Hematopoietic multipotent progenitor cell treated with erythropoietin and hydrocortisone succinate and interleukin-3 and kit ligand, for 4 days (in vitro differentiated cells): ENCODE results near the gene PFKFB2.
A peak's percentile ranks its signal among the peaks of the same experiment; 100 is the strongest.

Source experiments
- DNase-seq: peaks from one replicate; pipeline ENCODE4 v3.0.0-alpha.2; 2015

The PFKFB2 gene

DNA sequence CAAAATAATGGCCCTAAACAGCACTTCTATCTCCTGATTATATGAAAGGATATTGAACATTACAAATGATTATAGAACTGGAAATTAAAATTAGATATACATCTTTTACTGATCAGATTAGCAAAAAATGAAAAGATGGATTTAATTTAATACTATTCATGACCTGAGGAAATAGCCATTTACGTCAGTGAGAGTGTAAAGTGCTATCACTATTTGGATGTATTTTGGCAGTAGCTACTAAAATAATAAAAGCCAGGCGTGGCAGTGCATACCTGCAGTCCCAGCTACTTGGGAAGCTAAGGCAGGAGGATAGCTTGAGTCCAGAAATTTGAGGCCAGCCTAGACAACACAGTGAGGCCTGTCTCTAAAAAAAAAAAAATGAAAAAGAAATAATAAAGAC, 40.9 kb downstream of the PFKFB2 start:
- no peak for DNase-seq

DNA sequence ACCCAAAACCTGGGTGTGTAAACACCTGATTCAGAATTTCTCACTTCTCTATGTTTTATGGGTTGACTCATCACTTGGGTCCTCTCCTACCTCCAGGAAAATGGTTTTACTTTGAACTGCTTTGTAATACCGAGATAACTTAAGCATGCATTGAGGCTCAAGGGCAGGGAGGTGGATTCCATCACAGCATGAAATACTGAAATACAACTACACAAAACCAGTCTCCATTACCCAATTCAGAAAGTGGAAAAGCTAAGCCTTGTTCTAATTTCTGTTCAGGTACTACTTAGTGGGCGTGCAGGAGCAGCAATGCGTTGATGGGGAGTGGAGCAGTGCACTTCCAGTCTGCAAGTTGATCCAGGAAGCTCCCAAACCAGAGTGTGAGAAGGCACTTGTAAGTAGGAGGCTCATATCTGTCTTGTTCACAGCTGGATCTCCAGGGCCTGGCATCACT, 44.8 kb downstream of the PFKFB2 start:
- DNase-seq, result no peak

DNA sequence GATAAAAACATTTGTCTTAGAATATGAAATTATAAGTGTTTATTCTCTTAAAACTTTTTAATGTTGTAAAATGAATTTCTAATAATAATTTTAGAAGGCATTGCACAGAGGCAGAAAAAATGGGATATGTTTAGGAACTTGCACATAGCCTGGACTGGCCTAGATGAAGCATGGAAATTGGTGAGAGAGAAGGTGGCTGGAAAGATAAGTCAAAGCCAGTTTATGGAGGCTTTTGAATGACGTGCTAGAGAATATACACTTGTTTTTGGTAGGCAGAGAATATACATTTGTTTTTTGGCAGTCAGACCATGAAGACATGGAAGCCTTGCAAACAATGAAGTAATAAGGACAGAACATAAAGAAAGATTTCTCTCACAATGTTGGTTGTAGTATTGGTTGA, 48.6 kb downstream of the PFKFB2 start:
- DNase-seq, result no peak

- DNase-seq, result no peak
Observed at GRCh38 chr1:207102146-207102545, 49.1 kb downstream of the PFKFB2 start.

- DNase-seq, result no peak
Observed at GRCh38 chr1:207102659-207103058, 49.6 kb downstream of the PFKFB2 start.

DNA sequence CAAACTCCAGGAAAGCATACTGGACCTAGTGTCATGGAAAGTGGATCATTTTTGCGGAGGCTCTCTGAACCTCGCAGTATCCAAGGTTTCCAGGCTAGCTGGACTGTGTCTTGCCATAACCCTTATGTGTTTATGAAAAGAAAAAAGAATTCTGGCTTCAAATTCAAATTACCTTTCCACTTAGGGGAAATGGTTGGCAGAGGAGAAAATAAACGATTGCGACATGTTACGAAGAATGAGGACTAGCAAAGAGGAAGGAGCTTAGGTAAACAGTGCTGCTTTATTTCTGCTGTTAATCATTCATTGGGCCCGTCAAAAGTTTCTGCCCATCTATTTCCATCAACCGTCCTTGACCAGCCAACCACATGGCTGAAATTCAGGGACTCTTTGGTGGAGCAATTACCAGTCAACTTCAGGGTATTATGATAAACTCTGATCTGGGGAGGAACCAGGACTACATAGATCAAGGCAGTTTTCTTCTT, 50.9 kb downstream of the PFKFB2 start, which contains the start of gene C4BPA:
Gene C4BPA (plus strand): TSS at position 342 of the 482 bp plus-strand sequence. CDS start 8,793 bp downstream, outside the sequence.
- peak; percentile 27 for DNase-seq

- DNase-seq, result no peak
Observed at GRCh38 chr1:207109004-207109403, 55.9 kb downstream of the PFKFB2 start.

- no peak for DNase-seq
Observed at GRCh38 chr1:207112616-207113296, 59.7 kb downstream of the PFKFB2 start.

GRCh38 chr1:207115269-207115668, 62.2 kb downstream of the PFKFB2 start:
- peak; percentile 12 for DNase-seq

- DNase-seq, result no peak
Observed at GRCh38 chr1:207124389-207124788, 71.3 kb downstream of the PFKFB2 start.

GRCh38 chr1:207128336-207128921, 75.4 kb downstream of the PFKFB2 start:
- no peak for DNase-seq

DNA sequence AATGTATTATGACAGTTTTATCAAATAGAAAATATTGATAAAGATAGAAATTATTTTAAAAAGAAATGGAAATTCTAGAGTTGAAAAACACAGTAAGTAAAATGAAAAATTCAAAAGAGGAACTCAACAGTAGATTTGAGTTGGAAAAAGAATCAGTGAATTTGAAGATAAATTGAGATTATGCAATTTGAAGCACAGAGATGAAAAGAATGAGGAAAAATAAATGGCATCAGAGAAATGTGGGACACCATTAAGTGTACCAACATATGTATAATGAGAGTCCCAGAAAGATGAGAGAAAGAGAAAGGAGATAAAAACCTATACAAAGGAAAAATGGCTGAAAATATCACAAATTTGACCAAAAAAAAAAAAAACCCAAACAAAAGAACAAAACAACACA, 76.0 kb downstream of the PFKFB2 start:
- DNase-seq, result no peak
